B cell (primary cell): ENCODE data around the gene RGS17. TPM values are rescaled to one million over a fixed set of nuclear protein-coding genes. Genes with fewer than 3 reads are reported as not detected.

Experiments used
- ATAC-seq: fragments of 200-7000 bp; cut with Tn5 transposase; one replicate; pipeline ENCODE4 v1.10.0; 2021; ENCODE audit warnings: low read depth, mild to moderate bottlenecking, moderate number of reproducible peaks, moderate library complexity
- CTCF ChIA-PET: fragments of 350-600 bp; sonication (Branson Sonifier 250); formaldehyde crosslinking; loops from one replicate; lab custom pipeline; 2021; ENCODE audit warnings: antibody characterized with exemption, inconsistent platforms; lab: Charles Lee
- POLR2A ChIA-PET: fragments of 350-600 bp; sonication (Branson Sonifier 250); formaldehyde crosslinking; loops from one replicate; lab custom pipeline; 2021; ENCODE audit warnings: antibody characterized with exemption; lab: Charles Lee
- DNase-seq: peaks from one replicate; pipeline ENCODE4 v3.0.0; 2013
- H2AFZ ChIP-seq: 2 replicates; pipeline ENCODE4 v1.6.1; 2012; ENCODE audit warnings: mild to moderate bottlenecking, low read depth, low read length; ENCODE audit not compliant: insufficient read depth, poor library complexity, severe bottlenecking
- H3K27ac ChIP-seq, 2 donors: 1 replicate in 1 of 2; 2 replicates in 1 of 2; pipeline ENCODE4 v1.5.1; 2012 to 2013; ENCODE audit warnings: low read length in 2 of 2, mild to moderate bottlenecking in 2 of 2, moderate library complexity in 1 of 2
- H3K27me3 ChIP-seq, 4 experiments: fragments of 200-600 bp in 1 of 4; sonication (generic) in 1 of 4; replicated peaks in 1 of 4; 1 replicate in 2 of 4; 2 replicates in 2 of 4; pipeline versions ENCODE4 v1.6.1 to v1.7.0; 2013 to 2016; ENCODE audit warnings: low read length in 3 of 4, mild to moderate bottlenecking in 2 of 4, mixed read lengths in 1 of 4, moderate library complexity in 1 of 4; ENCODE audit not compliant: insufficient read depth in 4 of 4, control insufficient read depth in 3 of 4; ENCODE audit errors: control extremely low read depth in 1 of 4
- H3K36me3 ChIP-seq, 2 experiments: replicated peaks in 1 of 2; 1 replicate in 1 of 2; 2 replicates in 1 of 2; pipeline versions ENCODE4 v1.6.1 to v1.7.1; 2013; ENCODE audit warnings: low read length in 1 of 2; ENCODE audit not compliant: insufficient read depth in 2 of 2, control insufficient read depth in 1 of 2; ENCODE audit errors: control extremely low read depth in 1 of 2, extremely low read depth in 1 of 2
- H3K4me1 ChIP-seq, 2 donors: fragments of 200-600 bp in 1 of 2; sonication (generic) in 1 of 2; 1 replicate in 1 of 2; 2 replicates in 1 of 2; pipeline versions ENCODE4 v1.5.1 to v1.6.1; 2013 to 2017; ENCODE audit warnings: low read length in 2 of 2; ENCODE audit not compliant: control insufficient read depth in 2 of 2, insufficient read depth in 2 of 2
- H3K4me2 ChIP-seq: replicated peaks from 2 replicates; pipeline ENCODE3; 2012; ENCODE audit warnings: mild to moderate bottlenecking, low read depth, low read length; ENCODE audit not compliant: poor library complexity, severe bottlenecking
- H3K4me3 ChIP-seq, 5 experiments: fragments of 200-600 bp in 1 of 5; sonication (generic) in 1 of 5; 1 replicate in 3 of 5; 2 replicates in 2 of 5; pipeline versions ENCODE4 v1.5.1 to v1.7.0; 2011 to 2016; ENCODE audit warnings: low read length in 4 of 5, mild to moderate bottlenecking in 4 of 5, low read depth in 2 of 5, control low read depth in 1 of 5, moderate library complexity in 1 of 5; ENCODE audit not compliant: insufficient read depth in 1 of 5; ENCODE audit errors: control extremely low read depth in 1 of 5, extremely low read depth in 1 of 5
- H3K79me2 ChIP-seq: fragments of 200-600 bp; sonication (generic); one replicate; pipeline ENCODE4 v1.6.0; 2016; ENCODE audit warnings: low read length; ENCODE audit not compliant: control insufficient read depth, insufficient read depth
- H3K9ac ChIP-seq: fragments of 200-600 bp; sonication (generic); 2 replicates; pipeline ENCODE4 v1.6.1; 2017; ENCODE audit warnings: mild to moderate bottlenecking, low read length, moderate library complexity
- H3K9me3 ChIP-seq, 3 donors: one replicate each; pipeline versions ENCODE4 v1.6.1 to v1.7.1; 2013; ENCODE audit warnings: low read length in 2 of 3; ENCODE audit not compliant: control insufficient read depth in 2 of 3, insufficient read depth in 1 of 3; ENCODE audit errors: control extremely low read depth in 1 of 3
- H4K20me1 ChIP-seq: 2 replicates; pipeline ENCODE4 v1.6.0; 2012; ENCODE audit warnings: mild to moderate bottlenecking, low read length; ENCODE audit not compliant: insufficient read depth, control insufficient read depth, poor library complexity, severe bottlenecking
- H3K27ac Mint-ChIP-seq: one replicate; pipeline ENCODE4 v1.8.0; 2021; ENCODE audit warnings: mixed read lengths
- H3K27me3 Mint-ChIP-seq: one replicate; pipeline ENCODE4 v1.8.0; 2021; ENCODE audit warnings: mixed read lengths
- H3K4me1 Mint-ChIP-seq: one replicate; pipeline ENCODE4 v1.8.0; 2021; ENCODE audit warnings: mixed read lengths
- H3K4me3 Mint-ChIP-seq: one replicate; pipeline ENCODE4 v1.8.0; 2021; ENCODE audit warnings: mixed read lengths
- H3K9me3 Mint-ChIP-seq: one replicate; pipeline ENCODE4 v1.8.0; 2022; ENCODE audit warnings: mixed read lengths; ENCODE audit not compliant: insufficient read depth
- CTCF ChIP-seq: fragments of 200-600 bp; IDR thresholded peaks from one replicate; pipeline ENCODE4 v1.8.0; 2022; ENCODE audit warnings: antibody characterized with exemption, mild to moderate bottlenecking
- EZH2 ChIP-seq: IDR thresholded peaks from 2 replicates; pipeline ENCODE4 v1.6.1; 2012; ENCODE audit warnings: borderline replicate concordance, low read depth, mild to moderate bottlenecking, moderate library complexity, low read length; ENCODE audit not compliant: insufficient read depth, poor library complexity, severe bottlenecking
- WGBS: methylation state at CpG from one replicate; pipeline ENCODE4 v1.1.5; 2013; ENCODE audit warnings: missing lambda C conversion rate; ENCODE audit not compliant: insufficient coverage; 5-methylcytosine and 5-hydroxymethylcytosine counted together
- intact Hi-C: fragments of 100-400 bp; cut with micrococcal nuclease; formaldehyde crosslinking; loops from one replicate; pipeline ENCODE4 v1.10.0; 2022
- polyA plus RNA-seq: library from polyadenylated mRNA; depleted of rRNA; stranded (reverse); fragments of >200 nt; gene quantifications from 2 replicates; pipeline ENCODE4 v1.2.3, GENCODE V29; 2012
- total RNA-seq, 2 donors: library from RNA; stranded (reverse); fragments of 120-200 nt in 1 of 2; gene quantifications; 1 replicate in 1 of 2; 2 replicates in 1 of 2; pipeline versions ENCODE4 v1.2.3 to v1.2.4, GENCODE V29; 2013 to 2022

RGS17 gene
- total and polyA plus RNA-seq, 2 donors (not counting 1 experiment from before 2014, with no cell fraction given) = not detected

GRCh38 chr6:153108315-153108714 is 22.8 kb downstream of the RGS17 start:
- Histone ChIP-seq H3K9me3 (peaks cover 0 to 4% (median 0%) of the 10 kb centered on the region in 3 donors), H2AFZ (no peak overlapping the region), H3K27me3 (no peaks in the 10 kb centered on the region), H3K4me2 (no peak overlapping the region), H3K9ac (no peak overlapping the region), H3K79me2 (no peaks in the 10 kb centered on the region), H4K20me1 (no peaks in the 10 kb centered on the region), H3K36me3 (no peaks in the 10 kb centered on the region), H3K27ac (no peak overlapping the region), H3K4me1 (no peaks in the 10 kb centered on the region), H3K4me3 (no peak overlapping the region)
- ChIA-PET CTCF (no interaction called here), POLR2A (no interaction called here)
- intact Hi-C loops = no loop called here
- peaks cover 4% of the 10 kb centered on the region for H3K27me3 Mint-ChIP-seq
- H3K4me3 Mint-ChIP-seq = no peak overlapping the region
- no peak for DNase-seq
- no peak for ATAC-seq
- no peaks in the 10 kb centered on the region for H3K4me1 Mint-ChIP-seq
- TF ChIP-seq CTCF = no peak
- TF ChIP-seq EZH2 = no peak
- H3K9me3 Mint-ChIP-seq = peaks cover 1% of the 10 kb centered on the region
- no peak overlapping the region for H3K27ac Mint-ChIP-seq

- DNase-seq (no peak), ATAC-seq (no peak)
- H3K4me3 ChIP-seq = no peak overlapping the region
- no peak overlapping the region for H3K4me3 Mint-ChIP-seq
- no peak overlapping the region for H3K27ac ChIP-seq
- H3K36me3 ChIP-seq = no peaks in the 10 kb centered on the region
- H3K4me1 ChIP-seq = no peaks in the 10 kb centered on the region
- H3K27me3 ChIP-seq = no peaks in the 10 kb centered on the region
- H3K27ac Mint-ChIP-seq = no peak overlapping the region
- H3K4me1 Mint-ChIP-seq = no peaks in the 10 kb centered on the region
- 79% methylated on average over 5 of the region's 5 CpGs for WGBS
- TF ChIP-seq EZH2 (no peak), CTCF (no peak)
- ChIA-PET CTCF (no interaction called here), POLR2A (no interaction called here)
- H2AFZ ChIP-seq = no peak overlapping the region
- no peak overlapping the region for H3K4me2 ChIP-seq
- peaks cover 4% of the 10 kb centered on the region for H3K27me3 Mint-ChIP-seq
- H3K9me3 Mint-ChIP-seq = no peaks in the 10 kb centered on the region
- no peaks in the 10 kb centered on the region for H4K20me1 ChIP-seq
- H3K9me3 ChIP-seq = peaks cover 0 to 2% (median 0%) of the 10 kb centered on the region in 3 donors
- no peaks in the 10 kb centered on the region for H3K79me2 ChIP-seq
- no peak overlapping the region for H3K9ac ChIP-seq
- intact Hi-C loops = no loop called here
Observed at GRCh38 chr6:153106021-153106420, 25.1 kb downstream of the RGS17 start.
